ENCODE measurements around the gene GNA14.

The GNA14 gene

GRCh38 chr9:77384406-77384805 is 263.7 kb downstream of the GNA14 start:
- no peak for DNase-seq

GRCh38 chr9:77375956-77376532 is 272.1 kb downstream of the GNA14 start:
- DNase-seq: no peak

GRCh38 chr9:77374266-77374665 is 273.9 kb downstream of the GNA14 start:
- DNase-seq: no peak

Measured in activated CD4-positive, CD25-positive, alpha-beta regulatory T cell (primary cell).